ENCODE measurements around the gene MVP.
"Not testable (repeated sequence)": the region's sequence is repeated elsewhere in the genome, so short reads cannot be mapped to it uniquely, and the experiment has no call there.

The MVP gene

GRCh38 chr16:29876594-29877249 lies 56.5 kb downstream of the MVP start:
- DNase-seq, result no peak

DNA sequence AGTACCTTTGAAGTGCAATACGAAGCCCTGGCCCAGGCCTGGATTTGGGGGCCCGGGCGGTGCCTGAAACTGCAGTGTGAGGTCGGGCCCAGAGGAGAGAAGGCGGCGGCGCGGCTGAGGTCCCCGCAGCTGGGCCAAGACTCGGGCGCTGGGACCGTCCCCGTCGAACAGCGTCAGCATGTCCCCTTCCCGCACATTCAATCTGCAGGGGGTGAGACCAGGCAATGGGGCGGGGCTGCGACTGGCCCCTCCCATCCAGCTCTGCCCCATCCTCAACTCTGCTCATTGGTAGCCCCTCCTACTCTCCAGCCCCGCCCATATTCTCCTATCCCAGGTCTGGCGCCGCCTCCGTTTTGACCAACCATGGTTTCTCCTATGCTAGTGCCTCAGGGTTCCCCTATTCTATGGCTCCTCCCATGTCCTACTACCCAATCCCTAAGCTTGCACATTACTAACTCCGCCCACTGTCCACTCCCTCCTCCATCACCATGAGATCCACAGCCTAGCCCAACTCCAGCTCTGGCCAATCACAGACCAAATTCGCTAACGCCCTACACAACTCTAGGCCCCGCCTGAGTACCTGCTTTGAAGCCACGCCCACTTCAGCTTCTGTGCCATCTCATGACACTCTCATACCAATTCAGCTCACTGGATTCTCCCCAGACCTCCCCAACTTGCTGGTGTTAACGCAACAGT lies 57.2 kb downstream of the MVP start:
- DNase-seq, result peak in 1 of 2 experiments; percentile 35

DNA sequence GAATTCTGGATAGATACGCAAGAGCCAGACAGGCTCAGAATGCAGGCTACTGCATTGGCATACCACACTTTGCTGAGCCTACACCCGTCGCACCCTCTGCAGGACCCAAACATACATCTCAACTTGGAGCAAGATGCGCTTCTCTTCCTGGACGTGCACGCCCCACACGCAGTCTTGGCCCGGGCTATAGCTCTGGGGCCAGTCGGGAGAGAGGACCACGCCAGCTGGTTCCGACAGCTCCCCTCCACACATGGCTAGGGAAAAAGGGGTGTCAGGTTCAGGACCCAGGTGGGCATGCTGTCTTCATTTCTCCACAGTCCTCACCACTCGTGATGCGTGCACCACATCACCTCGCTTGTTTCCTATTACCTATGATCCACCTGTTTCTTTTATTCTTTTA lies 57.9 kb downstream of the MVP start:
- no peak for DNase-seq

- no peak for DNase-seq
These were observed 60.8 kb downstream of the MVP start for GRCh38 chr16:29881050-29881449.

- no peak for DNase-seq
These were observed 63.7 kb downstream of the MVP start for GRCh38 chr16:29883987-29884386.

DNA sequence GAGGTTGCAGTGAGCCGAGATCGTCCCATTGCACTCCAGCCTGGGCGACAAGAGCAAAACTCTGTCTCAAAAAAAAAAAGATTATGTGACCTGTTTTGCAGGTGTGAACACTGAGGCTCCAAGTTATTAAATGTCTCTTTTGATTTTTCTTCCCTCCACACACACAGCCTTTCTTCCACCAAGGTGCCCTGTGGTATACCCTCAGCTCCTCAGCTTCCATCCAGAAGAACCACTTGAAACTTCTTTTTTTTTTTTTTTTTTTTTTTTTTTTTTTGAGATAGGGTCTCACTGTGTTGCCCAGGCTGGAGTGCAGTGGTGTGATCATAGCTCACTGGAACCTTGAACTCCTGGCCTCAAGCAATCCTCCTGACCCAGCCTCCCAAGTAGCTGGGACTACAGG lies 69.1 kb downstream of the MVP start:
- DNase-seq, result not testable (repeated sequence)

- DNase-seq, result no peak
These were observed 71.5 kb downstream of the MVP start for GRCh38 chr16:29891525-29892457.

DNA sequence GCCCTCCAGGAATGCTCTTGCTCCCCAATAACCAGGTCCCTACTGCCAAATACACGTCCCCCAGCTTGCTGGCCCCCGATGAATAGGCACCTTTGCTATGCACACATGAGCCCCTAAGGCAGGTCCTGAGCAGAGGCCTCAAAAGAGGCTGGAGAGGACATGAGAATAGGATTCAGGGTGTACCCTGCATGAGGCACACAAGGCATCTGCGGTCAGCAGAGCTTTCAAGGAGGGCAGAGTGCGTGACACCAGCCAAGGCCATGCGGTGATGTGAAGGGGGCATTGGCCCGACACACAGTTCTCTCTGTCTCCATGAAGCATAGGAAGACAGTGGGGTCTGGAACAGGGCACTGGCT lies 72.2 kb downstream of the MVP start:
- DNase-seq, result no peak

- DNase-seq, result no peak
These were observed 73.3 kb downstream of the MVP start for GRCh38 chr16:29893553-29893952.

DNA sequence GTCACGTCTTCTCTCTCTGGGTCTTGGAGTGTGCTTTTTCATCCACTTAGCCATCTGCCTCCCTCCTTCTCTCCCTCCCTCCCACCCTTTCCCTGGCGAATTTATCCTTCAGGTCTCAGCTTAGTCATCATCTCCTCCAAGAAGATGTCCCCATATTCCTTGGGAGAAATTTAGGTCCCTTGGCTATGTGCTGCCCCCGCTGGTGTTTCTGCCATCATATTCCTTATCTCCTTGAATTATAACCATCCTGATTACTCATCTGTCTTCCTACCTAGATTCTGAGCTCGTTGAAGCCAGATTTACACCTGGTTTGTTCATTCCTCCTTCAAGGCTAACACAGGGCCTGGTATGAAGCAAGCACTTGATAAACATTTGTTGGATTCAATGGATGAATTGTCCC lies 74.1 kb downstream of the MVP start:
- no peak for DNase-seq

- no peak for DNase-seq
These were observed 76.6 kb downstream of the MVP start for GRCh38 chr16:29896841-29897240.

- DNase-seq, result no peak
These were observed 77.1 kb downstream of the MVP start for GRCh38 chr16:29897333-29897732.
